HUDEP-2 (cell line): Measurements from ENCODE around the gene POLA1.

Experiments used
- DNase-seq, 76 experiments: peaks; one replicate each; lab custom pipeline; 2025; ENCODE audit not compliant: unreplicated experiment in 76 of 76; lab: John Stamatoyannopoulos, UW

POLA1 gene

DNA sequence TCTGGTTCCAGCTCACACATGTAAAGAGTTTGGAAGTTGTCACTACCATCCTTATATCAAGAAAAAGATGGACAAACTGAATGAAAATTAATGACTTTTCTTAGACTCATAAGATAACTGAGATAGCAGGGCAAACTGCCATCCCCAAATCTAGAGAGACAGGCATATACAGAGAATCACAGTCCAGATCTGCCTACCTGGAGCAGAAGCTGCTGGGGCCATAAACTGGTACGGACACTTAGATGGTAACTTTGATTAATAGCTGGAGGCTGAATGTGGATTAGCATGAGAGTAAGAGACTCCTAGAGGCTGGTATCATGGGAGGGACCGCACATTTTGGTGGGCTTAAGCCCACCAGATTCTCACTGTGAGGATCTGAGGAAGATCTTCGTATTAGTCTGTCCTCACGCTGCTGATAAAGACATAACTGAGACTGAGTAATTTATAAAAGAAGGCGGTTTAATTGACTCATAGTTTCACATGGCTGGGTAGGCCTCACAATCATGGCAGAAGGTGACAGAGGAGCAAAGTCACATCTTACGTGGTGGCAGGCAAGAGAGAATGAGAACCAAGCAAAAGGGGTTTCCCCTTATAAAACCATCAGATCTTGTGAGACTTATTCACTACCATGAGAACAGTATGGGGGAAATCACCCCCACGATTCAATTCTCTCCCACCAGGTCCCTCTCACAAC lies 10.8 kb upstream of the POLA1 start:
- no peak for DNase-seq

DNA sequence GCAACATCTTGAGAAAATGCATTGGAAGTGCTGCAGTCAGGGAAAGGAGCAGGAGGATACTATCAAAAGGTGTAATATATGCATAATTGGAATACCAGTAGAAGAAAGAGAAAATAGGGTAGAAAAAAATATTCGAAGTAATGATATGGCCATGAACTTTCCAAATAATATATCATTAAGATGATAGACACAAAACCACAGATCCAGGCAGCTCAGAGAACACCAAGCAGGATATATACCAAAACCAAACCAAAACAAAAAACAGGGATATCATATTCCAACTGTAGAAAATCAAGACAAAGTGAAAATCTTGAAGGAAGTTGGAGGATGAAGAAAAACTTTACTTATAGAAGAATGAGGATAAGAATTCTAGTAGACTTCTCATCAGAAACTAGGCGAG lies 9.7 kb upstream of the POLA1 start:
- DNase-seq = no peak

GRCh38 chrX:24692305-24692704 lies 1.4 kb upstream of the POLA1 start:
- DNase-seq = no peak

- DNase-seq = no peak
Measured at GRCh38 chrX:24694825-24695224, 1.1 kb downstream of the POLA1 start.

- no peak for DNase-seq
Measured at GRCh38 chrX:24696294-24696693, 2.6 kb downstream of the POLA1 start.

- DNase-seq = no peak
Measured at GRCh38 chrX:24702362-24703184, 8.9 kb downstream of the POLA1 start.

DNA sequence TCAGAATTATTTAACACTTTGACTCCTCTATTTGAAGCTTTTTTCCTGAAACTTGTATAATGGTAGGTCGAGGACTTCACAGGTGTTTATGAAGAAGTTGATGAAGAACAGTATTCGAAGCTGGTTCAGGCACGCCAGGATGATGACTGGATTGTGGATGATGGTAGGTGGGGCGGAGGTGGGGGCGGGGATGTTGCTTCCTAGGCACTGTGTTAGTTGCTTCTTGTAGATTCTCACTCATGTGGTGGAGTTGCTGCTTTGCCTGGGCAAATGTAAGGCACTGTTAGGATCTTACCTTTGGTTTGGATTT lies 9.4 kb downstream of the POLA1 start:
- DNase-seq = no peak

DNA sequence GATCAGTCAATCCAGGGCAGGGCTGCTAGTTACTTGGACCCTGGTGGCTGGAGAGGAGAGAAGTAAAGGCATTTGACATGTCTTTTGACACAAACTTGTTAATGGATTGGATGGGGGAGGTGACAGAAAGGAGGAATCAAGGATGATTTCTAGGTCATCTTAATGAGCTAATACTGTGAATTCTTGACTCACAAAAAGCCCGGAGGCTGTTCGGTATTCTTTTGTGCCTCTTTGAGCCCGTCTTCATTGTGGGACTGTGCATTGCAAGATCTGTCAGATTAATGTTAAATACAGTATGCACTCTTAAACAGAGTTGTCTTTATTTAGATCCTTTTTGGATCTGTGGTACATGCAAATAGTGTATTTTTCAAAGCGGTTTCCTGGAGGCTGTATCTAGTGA lies 25.1 kb downstream of the POLA1 start:
- DNase-seq = no peak

- no peak for DNase-seq
Measured at GRCh38 chrX:24720036-24720435, 26.3 kb downstream of the POLA1 start.

GRCh38 chrX:24728530-24728929 lies 34.8 kb downstream of the POLA1 start:
- no peak for DNase-seq

- no peak for DNase-seq
Measured at GRCh38 chrX:24732766-24733500, 39.2 kb downstream of the POLA1 start.

DNA sequence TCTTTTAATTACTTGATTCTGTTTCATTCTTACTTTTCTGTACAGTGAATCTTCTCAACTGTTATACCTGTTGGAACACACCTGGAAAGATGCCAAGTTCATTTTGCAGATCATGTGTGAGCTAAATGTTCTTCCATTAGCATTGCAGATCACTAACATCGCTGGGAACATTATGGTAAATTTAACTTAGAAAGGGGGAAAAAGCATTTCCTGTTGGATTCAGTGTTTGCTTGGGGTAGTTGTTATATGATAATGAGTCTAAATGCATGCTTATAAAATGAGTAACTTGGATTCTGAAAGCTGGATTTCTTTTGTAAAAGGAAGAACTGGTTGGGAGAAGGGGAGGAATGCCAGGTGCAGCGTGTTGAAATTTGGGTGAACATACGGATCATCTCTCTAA lies 47.6 kb downstream of the POLA1 start:
- peak in 1 of 76 experiments; percentile 5 for DNase-seq

DNA sequence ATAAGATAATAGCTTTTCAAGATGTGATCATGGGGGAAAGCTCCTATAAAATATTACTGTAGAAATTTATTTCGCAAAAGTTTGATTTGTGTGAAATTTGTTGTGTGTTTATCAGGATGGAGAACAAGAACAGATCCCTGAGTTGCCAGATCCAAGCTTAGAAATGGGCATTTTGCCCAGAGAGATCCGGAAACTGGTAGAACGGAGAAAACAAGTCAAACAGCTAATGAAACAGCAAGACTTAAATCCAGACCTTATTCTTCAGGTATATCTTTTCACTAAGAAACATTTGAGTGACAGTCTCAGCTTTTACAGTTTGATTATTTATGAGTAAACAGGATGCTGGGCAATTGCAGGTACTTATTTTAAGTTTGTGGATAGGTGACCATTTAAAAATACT lies 54.5 kb downstream of the POLA1 start:
- no peak for DNase-seq

DNA sequence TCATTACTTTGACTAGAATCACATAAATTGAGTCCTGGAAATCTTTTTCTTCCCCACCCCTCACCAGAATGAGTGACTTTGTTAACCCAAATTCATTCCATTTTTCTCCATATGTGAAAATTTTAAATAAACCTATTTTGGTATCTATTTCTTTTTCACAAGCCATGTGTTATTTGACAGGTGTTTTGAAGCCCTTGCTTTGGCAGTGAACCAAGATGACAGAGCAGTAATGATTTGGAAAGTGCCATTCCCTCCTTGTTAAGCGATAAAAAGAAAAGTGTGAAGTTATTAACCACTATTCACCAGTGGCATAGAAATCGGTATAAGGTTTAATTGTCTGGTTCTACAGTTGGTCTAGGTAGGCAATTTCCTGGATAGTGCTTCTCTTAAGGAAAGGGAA lies 66.1 kb downstream of the POLA1 start:
- DNase-seq = no peak

DNA sequence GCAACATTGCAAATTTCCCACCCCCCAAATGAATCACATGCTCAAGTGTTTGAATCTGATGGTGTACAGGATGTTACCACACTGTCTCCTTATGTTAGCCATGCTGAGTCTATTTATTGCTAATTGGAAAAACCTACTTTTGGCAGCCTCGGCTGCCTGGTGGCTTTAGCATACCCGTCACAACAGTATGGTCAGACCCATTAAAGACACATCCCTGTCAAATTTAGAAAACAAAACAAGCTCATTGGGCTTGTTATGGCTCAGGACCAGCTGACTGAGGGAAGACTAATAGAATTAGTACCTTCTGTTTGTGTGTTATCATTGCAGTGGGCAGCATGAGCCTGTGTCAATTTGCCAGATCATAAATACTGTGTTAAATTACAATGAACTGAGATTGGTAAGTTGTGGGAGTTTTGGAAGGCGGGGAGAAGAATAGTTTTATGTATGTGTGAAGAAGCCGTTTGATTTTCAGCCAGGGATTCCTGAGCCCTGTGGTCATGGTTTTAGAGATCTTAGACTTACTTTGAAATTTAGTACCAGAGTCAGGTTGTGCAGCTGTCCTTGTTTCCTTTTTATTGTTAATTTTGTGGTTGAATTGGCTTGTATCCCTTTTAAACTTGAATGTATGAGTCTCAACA lies 66.8 kb downstream of the POLA1 start:
- no peak for DNase-seq

GRCh38 chrX:24761306-24761705 lies 67.6 kb downstream of the POLA1 start:
- DNase-seq = no peak

GRCh38 chrX:24763989-24764388 lies 70.3 kb downstream of the POLA1 start:
- DNase-seq = no peak

DNA sequence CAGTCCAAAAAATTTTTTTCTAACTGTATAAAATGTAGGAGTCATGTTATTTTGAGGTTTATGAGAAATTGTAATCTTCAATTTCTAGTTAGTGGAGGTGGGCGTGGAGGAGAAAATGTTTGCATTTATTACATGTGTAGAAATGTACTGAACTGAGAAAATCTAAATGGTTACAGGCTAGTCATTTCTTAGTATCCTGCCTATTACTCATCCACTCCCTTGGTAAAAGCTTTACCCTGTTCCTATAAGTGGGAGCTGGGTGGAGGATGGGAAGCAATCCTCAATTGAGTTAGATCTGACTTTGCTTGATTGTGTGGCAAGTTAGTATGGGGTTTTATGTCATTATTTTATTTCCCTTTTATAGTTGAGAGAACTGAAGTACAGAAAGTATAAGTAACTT lies 73.8 kb downstream of the POLA1 start:
- DNase-seq = no peak

DNA sequence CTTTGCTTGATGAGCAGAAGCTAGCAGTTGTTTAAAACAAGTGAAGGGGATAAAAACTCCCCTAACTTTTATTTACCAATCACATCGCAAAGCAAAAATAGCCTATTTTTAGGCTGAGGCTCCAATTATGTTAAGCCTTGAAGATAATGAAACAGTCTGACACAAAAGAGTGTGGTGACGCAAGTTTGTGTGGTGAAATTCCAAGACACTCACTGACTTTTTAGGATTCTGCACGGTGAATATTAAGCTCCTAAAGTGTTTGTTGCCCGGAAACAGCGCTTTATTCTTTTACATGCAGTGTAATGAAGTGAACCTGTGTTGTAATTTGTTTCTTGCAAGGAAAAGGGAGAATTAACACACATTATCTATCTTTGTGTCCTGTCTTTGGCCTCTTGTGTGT lies 74.8 kb downstream of the POLA1 start:
- no peak for DNase-seq

DNA sequence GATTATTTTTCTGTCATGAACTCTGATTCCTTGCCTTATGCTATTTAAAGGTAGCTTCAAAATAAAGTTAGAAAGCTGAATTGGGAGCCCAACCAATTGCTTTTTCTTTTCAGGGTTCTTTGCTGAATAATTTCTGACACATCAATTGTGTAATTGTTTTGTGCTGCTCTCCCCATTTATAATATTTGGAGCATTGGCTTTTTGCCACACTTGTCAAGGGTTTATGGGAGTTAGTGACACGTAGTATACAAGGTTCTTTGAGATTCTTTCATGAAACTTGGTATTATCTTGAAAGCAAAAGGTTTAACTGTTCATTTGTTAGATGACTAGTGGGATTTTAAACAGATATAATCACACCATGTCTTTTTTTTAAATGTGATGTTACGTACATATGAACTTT lies 80.9 kb downstream of the POLA1 start:
- DNase-seq = no peak

GRCh38 chrX:24775891-24776290 lies 82.2 kb downstream of the POLA1 start:
- no peak for DNase-seq
